HPDE6-E6E7 (cell line): ENCODE results near the gene BOLA2B.

Experiments
- DNase-seq: peaks from one replicate; pipeline ENCODE4 v3.0.0; 2011; ENCODE audit warnings: missing footprints; ENCODE audit errors: extremely low spot score

The BOLA2B gene

DNA sequence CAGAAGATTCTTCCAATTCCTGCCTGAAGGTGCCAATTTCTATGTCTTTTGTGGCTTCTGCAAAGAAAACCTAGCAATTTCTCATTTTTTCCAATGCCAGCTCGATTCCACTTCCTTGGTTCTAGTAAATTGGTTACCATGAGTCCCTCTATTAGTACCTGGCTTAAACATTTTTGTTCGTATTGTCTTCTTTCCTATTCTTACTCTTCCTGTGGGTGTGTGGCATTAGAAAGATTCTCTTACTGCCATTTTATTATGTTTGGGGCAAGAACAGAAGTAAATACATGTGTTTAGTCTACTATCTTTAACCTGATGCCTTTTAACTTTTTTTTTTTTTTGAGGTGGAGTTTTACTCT lies 50.1 kb downstream of the BOLA2B start:
- no peak for DNase-seq
